Urothelium cell line (cell line): Measurements from ENCODE around the gene TTLL9.

Experiments used
- DNase-seq: peaks from one replicate; pipeline ENCODE4 v3.0.0; 2011; ENCODE audit warnings: low spot score, mixed read lengths
- FAIRE-seq: peaks from 2 replicates; lab custom pipeline; 2011; peaks lifted over from hg19 to GRCh38; lab: Jason Lieb, UNC

The TTLL9 gene

GRCh38 chr20:31857861-31858759 is 12.3 kb upstream of the TTLL9 start:
- no peak for DNase-seq
- no peak for FAIRE-seq

GRCh38 chr20:31858760-31859083 is 11.7 kb upstream of the TTLL9 start:
- no peak for FAIRE-seq

GRCh38 chr20:31859266-31859997 is 11.0 kb upstream of the TTLL9 start:
- FAIRE-seq (no peak), DNase-seq (no peak)

More at GRCh38 chr20:31858760-31859083, 11.7 kb upstream of the TTLL9 start:
- DNase-seq, result no peak

- FAIRE-seq, result no peak
- DNase-seq, result no peak
Measured at GRCh38 chr20:31859998-31860380, 10.4 kb upstream of the TTLL9 start.

- no peak for FAIRE-seq
- no peak for DNase-seq
Measured at GRCh38 chr20:31860390-31861134, 9.9 kb upstream of the TTLL9 start.

GRCh38 chr20:31861135-31861384 is 9.4 kb upstream of the TTLL9 start:
- FAIRE-seq (no peak), DNase-seq (no peak)

- no peak for FAIRE-seq
- no peak for DNase-seq
Measured at GRCh38 chr20:31861385-31862156, 8.9 kb upstream of the TTLL9 start.

- FAIRE-seq, result no peak
Measured at GRCh38 chr20:31862157-31862470, 8.3 kb upstream of the TTLL9 start.

GRCh38 chr20:31862506-31862905 is 7.9 kb upstream of the TTLL9 start:
- no peak for FAIRE-seq
- no peak for DNase-seq

More at GRCh38 chr20:31862157-31862470, 8.3 kb upstream of the TTLL9 start:
- DNase-seq, result no peak

- no peak for DNase-seq
- FAIRE-seq, result no peak
Measured at GRCh38 chr20:31863296-31864085, 6.9 kb upstream of the TTLL9 start.

- no peak for DNase-seq
- no peak for FAIRE-seq
Measured at GRCh38 chr20:31864521-31865400, 5.7 kb upstream of the TTLL9 start.

GRCh38 chr20:31866221-31866620 is 4.2 kb upstream of the TTLL9 start:
- FAIRE-seq (no peak), DNase-seq (no peak)

- DNase-seq, result no peak
- no peak for FAIRE-seq
Measured at GRCh38 chr20:31868853-31869672, 1.4 kb upstream of the TTLL9 start.

GRCh38 chr20:31869673-31869941 is 827 bp upstream of the TTLL9 start:
- DNase-seq (no peak), FAIRE-seq (no peak)

- DNase-seq (peak; percentile 31), FAIRE-seq (peak; percentile 30)
Measured at GRCh38 chr20:31870726-31871617, 538 bp downstream of the TTLL9 start.

GRCh38 chr20:31871618-31871954 is 1.2 kb downstream of the TTLL9 start:
- FAIRE-seq, result no peak
- no peak for DNase-seq

- DNase-seq (no peak), FAIRE-seq (no peak)
Measured at GRCh38 chr20:31872406-31872805, 2.0 kb downstream of the TTLL9 start.

- FAIRE-seq, result no peak
- DNase-seq, result no peak
Measured at GRCh38 chr20:31875671-31876070, 5.2 kb downstream of the TTLL9 start.
